ENCODE data around the gene TMTC1. TPM values are rescaled to one million over a fixed set of nuclear protein-coding genes. Genes with fewer than 3 reads are reported as not detected.

The TMTC1 gene
- polyA plus RNA-seq, 1 donor (not counting 4 experiments of a cell fraction or from before 2014, with no cell fraction given), result 3.7 TPM

DNA sequence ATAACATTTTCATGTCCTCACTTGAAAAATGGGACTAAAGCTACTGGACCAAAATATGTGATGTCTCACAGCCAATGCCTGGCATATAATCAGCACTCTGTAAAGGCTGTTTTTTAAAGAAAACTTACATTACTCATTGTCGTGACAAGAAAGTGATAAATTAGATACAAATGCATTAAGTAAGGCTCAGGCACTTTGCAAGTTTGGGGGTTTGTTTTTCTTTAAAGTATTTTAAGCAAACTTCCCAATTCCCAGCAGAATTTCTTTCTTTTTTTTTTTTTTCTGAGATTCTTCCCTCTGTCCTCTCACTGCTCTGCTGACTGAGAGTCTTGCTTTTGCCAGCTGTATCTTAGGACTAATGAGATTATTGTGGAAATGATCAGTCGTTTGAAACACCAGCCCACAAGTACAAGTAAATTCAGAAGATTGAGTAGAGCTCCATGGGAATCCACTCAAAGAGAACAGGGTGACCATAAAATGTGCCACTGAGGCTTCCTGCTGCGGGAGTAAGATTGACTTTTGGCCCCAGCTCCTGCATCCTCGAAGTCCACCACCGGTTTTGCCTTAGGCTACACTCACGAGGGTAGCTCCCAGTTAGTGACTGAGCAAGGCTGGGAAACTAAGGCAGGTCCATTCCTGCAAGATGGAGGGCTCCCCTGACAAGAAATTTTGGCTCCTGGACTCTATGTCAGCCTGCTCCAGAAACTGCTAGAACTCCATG is 82.8 kb downstream of the TMTC1 start:
- H3K4me2 ChIP-seq (ENCODE audit: control insufficient read depth, extremely low read depth, insufficient read depth, low read depth, low read length), result no peak overlapping the region
- H3K4me1 ChIP-seq (ENCODE audit: control insufficient read depth, extremely low read depth, insufficient read depth, low read length), result no peaks in the 10 kb centered on the region
- no peak overlapping the region for H3K4me3 ChIP-seq (ENCODE audit: control insufficient read depth in 2 of 3, extremely low read depth in 1 of 3, insufficient read depth in 2 of 3, low read depth in 1 of 3, low read length in 3 of 3)
- no peaks in the 10 kb centered on the region for H3K9me1 ChIP-seq (ENCODE audit: control insufficient read depth, extremely low read depth, insufficient read depth, low read length)
- no peak overlapping the region for H3K9ac ChIP-seq (ENCODE audit: control insufficient read depth, extremely low read depth, insufficient read depth, low read length)
- H4K20me1 ChIP-seq (ENCODE audit: control insufficient read depth, extremely low read depth, insufficient read depth, low read length), result no peaks in the 10 kb centered on the region
- no peak for TF ChIP-seq EZH2 (IDR thresholded peaks at IDR 0.05; ENCODE audit: low read length)
- TF ChIP-seq, protein P1, sequence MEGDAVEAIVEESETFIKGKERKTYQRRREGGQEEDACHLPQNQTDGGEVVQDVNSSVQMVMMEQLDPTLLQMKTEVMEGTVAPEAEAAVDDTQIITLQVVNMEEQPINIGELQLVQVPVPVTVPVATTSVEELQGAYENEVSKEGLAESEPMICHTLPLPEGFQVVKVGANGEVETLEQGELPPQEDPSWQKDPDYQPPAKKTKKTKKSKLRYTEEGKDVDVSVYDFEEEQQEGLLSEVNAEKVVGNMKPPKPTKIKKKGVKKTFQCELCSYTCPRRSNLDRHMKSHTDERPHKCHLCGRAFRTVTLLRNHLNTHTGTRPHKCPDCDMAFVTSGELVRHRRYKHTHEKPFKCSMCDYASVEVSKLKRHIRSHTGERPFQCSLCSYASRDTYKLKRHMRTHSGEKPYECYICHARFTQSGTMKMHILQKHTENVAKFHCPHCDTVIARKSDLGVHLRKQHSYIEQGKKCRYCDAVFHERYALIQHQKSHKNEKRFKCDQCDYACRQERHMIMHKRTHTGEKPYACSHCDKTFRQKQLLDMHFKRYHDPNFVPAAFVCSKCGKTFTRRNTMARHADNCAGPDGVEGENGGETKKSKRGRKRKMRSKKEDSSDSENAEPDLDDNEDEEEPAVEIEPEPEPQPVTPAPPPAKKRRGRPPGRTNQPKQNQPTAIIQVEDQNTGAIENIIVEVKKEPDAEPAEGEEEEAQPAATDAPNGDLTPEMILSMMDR (optimal IDR thresholded peaks at IDR 0.05 in 1 of 3, IDR thresholded peaks at IDR 0.05 in 1 of 3, conservative IDR thresholded peaks at IDR 0.05 in 1 of 3; ENCODE audit: extremely low read depth in 1 of 3, insufficient read depth in 2 of 3, low read length in 3 of 3), result no peak
- no peak for DNase-seq (ENCODE audit: low read depth, low spot score)
- dilution Hi-C loops (cut with MboI; ENCODE audit: extremely low pct_ligation_motif_present, low sequenced_read_pairs), result no loop called here
- H3K27me3 ChIP-seq (ENCODE audit: control insufficient read depth, extremely low read depth, insufficient read depth, low read length), result no peaks in the 10 kb centered on the region
- FAIRE-seq, result no peak
- no peaks in the 10 kb centered on the region for H3K79me2 ChIP-seq (ENCODE audit: control insufficient read depth, insufficient read depth, low read length)
- no peak overlapping the region for H3K27ac ChIP-seq (ENCODE audit: control insufficient read depth, insufficient read depth, low read length)
- H3K36me3 ChIP-seq (ENCODE audit: control insufficient read depth in 2 of 2, extremely low read depth in 1 of 2, insufficient read depth in 2 of 2, low read length in 2 of 2), result no peaks in the 10 kb centered on the region
- H3K9me3 ChIP-seq (ENCODE audit: control insufficient read depth, low read depth, low read length), result no peaks in the 10 kb centered on the region
- H2AFZ ChIP-seq (ENCODE audit: control insufficient read depth, low read length), result no peak overlapping the region

DNA sequence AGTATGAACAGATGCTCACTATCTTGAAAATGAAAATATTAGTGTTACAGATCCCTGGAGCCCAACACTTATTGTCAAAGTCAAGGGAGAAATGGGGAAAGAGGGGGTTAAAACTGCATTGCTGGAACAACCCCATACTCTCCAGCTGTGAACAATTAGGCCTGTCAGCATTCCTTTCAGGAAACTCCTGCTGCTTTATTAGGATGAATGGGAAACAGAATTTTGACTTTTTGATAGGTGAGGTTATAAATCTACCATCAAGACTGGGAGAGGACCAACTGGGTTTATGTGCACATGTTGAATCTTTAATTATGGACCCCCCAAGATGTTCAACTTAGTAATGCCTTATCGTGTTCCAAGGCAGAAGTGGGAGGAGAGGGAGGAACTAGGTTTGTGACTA is 85.0 kb downstream of the TMTC1 start:
- H3K4me1 ChIP-seq (ENCODE audit: control insufficient read depth, extremely low read depth, insufficient read depth, low read length), result no peaks in the 10 kb centered on the region
- FAIRE-seq (no peak), DNase-seq (ENCODE audit: low read depth, low spot score) (no peak)
- H2AFZ ChIP-seq (ENCODE audit: control insufficient read depth, low read length), result no peak overlapping the region
- no peak overlapping the region for H3K4me3 ChIP-seq (ENCODE audit: control insufficient read depth in 2 of 3, extremely low read depth in 1 of 3, insufficient read depth in 2 of 3, low read depth in 1 of 3, low read length in 3 of 3)
- no peaks in the 10 kb centered on the region for H3K36me3 ChIP-seq (ENCODE audit: control insufficient read depth in 2 of 2, extremely low read depth in 1 of 2, insufficient read depth in 2 of 2, low read length in 2 of 2)
- H3K9me1 ChIP-seq (ENCODE audit: control insufficient read depth, extremely low read depth, insufficient read depth, low read length), result no peaks in the 10 kb centered on the region
- no peaks in the 10 kb centered on the region for H3K9me3 ChIP-seq (ENCODE audit: control insufficient read depth, low read depth, low read length)
- H3K9ac ChIP-seq (ENCODE audit: control insufficient read depth, extremely low read depth, insufficient read depth, low read length), result no peak overlapping the region
- TF ChIP-seq EZH2 (IDR thresholded peaks at IDR 0.05; ENCODE audit: low read length), result no peak
- TF ChIP-seq, protein P1 (optimal IDR thresholded peaks at IDR 0.05 in 1 of 3, IDR thresholded peaks at IDR 0.05 in 1 of 3, conservative IDR thresholded peaks at IDR 0.05 in 1 of 3; ENCODE audit: extremely low read depth in 1 of 3, insufficient read depth in 2 of 3, low read length in 3 of 3), result no peak
- dilution Hi-C loops (cut with MboI; ENCODE audit: extremely low pct_ligation_motif_present, low sequenced_read_pairs), result no loop called here
- H4K20me1 ChIP-seq (ENCODE audit: control insufficient read depth, extremely low read depth, insufficient read depth, low read length), result no peaks in the 10 kb centered on the region
- no peaks in the 10 kb centered on the region for H3K79me2 ChIP-seq (ENCODE audit: control insufficient read depth, insufficient read depth, low read length)
- no peaks in the 10 kb centered on the region for H3K27me3 ChIP-seq (ENCODE audit: control insufficient read depth, extremely low read depth, insufficient read depth, low read length)
- H3K4me2 ChIP-seq (ENCODE audit: control insufficient read depth, extremely low read depth, insufficient read depth, low read depth, low read length), result no peak overlapping the region
- H3K27ac ChIP-seq (ENCODE audit: control insufficient read depth, insufficient read depth, low read length), result no peak overlapping the region
